Activated CD4-positive, alpha-beta T cell treated with anti-CD3 and anti-CD28 coated beads, Interleukin-2, amount 50 U/mL, for 16 hours (primary cell): ENCODE data around the gene DLD.
"Not testable (repeated sequence)": the region's sequence is repeated elsewhere in the genome, so short reads cannot be mapped to it uniquely, and the experiment has no call there.

ENCODE experiments used
- DNase-seq: peaks from one replicate; pipeline ENCODE4 v3.0.0-alpha.2; 2020

Gene DLD

DNA sequence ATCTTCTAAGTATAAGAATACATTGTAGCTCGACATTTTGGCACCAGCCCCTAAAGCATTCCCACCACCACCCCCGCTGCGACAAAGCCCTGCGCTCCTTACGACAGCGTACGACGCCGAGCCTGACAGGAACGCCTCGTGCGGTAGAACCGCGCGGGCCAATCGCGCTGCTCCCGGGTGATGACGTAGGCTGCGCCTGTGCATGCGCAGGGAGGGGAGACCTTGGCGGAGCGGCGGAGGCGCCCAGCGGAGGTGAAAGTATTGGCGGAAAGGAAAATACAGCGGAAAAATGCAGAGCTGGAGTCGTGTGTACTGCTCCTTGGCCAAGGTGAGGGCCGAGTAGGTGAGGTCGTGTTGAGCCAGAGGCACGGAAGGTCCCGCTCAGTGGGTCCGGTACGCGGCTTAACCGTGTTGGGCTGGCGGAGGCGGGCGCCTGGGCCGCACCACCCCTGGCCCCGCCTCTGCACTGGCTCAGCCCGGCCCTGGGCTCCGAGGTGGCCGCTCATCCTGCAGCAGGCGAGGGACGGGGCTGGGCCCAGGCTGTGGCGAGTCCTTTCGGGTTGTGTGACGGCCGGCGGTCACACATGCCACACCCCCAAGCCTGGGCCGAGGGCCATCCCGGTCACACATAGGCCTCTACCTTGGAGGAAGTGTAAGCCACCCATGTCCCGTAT, at the start of gene DLD:
DLD (plus strand) TSS at position 222 of the 674 bp plus-strand sequence; CDS start at position 290, 68 bp downstream.
- peak; percentile 95 for DNase-seq

DNA sequence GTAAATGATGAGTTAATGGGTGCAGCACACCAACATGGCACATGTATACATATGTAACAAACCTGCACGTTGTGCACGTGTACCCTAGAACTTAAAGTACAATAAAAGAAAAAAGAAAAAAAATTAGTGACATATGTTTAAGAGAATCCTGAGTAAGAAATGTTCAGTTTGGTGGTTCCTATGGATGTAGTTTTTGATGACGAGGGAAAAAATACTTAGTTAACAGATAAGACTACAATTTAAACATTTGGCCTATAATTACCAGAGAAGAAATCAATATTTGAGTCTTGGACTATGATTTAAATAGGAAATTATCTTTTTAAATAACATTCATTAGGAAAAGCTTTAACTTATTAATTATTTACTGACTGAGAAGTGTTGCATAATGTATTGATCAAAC, 48.8 kb upstream of the DLD start:
- no peak for DNase-seq

- no peak for DNase-seq
These were observed 47.8 kb upstream of the DLD start for GRCh38 chr7:107843184-107843583.

GRCh38 chr7:107846324-107846723, 44.7 kb upstream of the DLD start:
- DNase-seq = no peak

DNA sequence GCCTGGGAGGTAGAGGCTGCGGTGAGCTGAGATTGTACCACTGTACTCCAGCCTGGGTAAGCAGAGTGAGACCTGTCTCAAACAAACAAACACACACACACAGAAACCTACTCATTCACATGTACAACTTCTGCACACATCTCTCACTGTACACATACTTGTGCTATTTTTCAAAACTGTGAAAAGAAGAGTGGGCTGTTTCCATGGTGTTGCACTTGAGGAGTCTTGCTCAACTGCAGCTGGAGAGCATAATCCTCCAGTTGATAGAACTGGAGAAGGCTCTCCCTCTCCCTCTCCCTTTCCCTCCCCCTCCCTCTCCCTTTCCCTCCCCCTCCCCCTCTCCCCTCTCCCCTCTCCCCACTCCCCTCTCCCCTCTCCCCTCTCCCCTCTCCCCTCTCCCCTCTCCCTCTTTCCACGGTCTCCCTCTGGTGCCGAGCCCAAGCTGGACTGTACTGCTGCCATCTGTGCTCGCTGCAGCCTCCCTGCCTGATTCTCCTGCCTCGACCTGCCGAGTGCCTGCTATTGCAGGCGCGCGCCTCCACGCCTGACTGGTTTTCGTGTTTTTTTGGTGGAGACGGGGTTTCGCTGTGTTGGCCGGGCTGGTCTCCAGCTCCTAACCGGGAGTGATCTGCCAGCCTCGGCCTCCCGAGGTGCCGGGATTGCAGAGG, 43.7 kb upstream of the DLD start:
- DNase-seq = no peak

- not testable (repeated sequence) for DNase-seq
These were observed 43.2 kb upstream of the DLD start for GRCh38 chr7:107847836-107848175.

DNA sequence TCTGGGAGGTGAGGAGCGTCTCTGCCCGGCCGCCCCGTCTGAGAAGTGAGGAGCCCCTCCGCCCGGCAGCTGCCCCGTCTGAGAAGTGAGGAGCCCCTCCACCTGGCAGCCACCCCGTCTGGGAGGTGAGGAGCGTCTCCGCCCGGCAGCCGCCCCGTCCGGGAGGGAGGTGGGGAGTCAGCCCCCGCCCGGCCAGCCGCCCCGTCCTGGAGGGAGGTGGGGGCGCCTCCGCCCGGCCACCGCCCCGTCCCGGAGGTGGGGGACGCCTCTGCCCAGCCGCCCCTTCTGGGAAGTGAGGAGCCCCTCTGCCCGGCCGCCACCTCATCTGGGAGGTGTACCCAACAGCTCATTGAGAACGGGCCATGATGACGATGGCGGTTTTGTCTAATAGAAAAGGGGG, 42.8 kb upstream of the DLD start:
- DNase-seq = not testable (repeated sequence)

- no peak for DNase-seq
These were observed 40.8 kb upstream of the DLD start for GRCh38 chr7:107850216-107850615.

GRCh38 chr7:107850643-107851042, 40.3 kb upstream of the DLD start:
- no peak for DNase-seq

DNA sequence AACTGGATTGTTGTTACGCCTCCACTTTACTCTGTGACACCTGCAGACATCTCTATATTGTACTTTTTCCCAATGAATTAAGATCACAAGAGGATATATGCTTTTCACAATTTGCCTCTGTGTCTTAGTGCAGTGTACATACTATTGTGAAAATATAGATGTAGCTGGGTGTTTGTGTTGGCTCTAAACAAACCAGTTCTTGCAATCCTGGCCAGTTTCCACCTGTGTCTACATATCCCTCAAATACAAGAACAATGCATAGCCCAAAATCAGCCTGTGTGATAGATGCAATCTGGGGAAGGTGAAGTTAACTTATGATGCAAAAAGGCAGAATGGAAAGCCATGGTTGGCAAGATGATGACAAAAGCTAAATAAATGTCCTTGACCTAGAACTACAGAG, 36.5 kb upstream of the DLD start:
- DNase-seq = no peak

DNA sequence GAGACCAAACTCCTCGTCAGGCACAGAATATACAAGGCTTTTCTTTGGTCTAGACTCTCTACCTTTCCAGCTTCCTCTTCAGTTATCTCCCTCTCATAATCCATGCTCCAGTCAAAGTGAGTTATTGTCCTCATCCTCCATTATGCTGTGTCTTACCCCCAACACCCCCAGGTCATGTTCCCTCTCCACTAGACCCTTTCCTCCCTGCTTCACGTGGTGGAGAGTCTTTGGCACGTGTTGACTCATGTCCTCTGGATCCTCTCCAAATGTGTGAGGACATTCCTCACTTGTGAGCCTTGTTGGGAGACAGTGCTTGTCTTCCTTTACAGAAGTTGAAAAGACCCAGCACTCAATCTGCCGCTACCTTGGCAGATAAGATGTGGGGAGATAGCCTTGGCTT, 36.0 kb upstream of the DLD start:
- DNase-seq = no peak

DNA sequence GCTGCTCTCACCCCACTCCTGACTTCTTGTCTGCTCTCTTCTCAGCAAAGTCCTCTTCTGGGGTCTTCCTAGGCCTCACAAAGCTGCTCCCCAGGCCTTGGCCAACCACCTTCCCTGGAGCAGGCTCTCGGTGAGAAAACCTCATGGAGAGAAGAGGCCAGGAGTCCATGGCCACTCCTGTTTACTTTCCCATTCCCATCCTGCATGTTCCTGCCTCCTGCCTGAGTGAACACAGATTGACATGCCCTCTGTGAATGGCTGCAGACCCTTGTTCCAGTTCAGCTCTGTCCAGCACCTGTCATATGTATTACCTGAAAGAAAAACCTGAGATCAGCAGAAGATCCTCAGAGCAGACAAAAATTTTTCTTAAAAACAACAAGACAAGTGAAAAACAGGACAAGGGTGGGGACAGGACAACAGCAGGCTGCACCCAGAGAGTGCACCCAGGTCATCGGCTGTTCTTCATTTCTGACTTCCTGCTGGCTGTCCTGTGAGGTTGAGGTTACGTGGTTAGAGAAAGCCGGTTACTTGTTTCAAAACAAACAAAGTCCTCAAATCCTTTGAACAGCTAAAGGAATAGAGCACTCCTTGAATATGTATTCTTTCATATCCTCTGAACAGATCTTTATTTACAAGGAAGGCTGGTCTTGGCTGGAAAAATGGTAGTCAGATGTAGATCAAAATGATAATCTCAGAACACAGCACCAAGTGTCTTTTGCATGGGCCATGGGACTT, 34.0 kb upstream of the DLD start:
- DNase-seq = peak; percentile 40

DNA sequence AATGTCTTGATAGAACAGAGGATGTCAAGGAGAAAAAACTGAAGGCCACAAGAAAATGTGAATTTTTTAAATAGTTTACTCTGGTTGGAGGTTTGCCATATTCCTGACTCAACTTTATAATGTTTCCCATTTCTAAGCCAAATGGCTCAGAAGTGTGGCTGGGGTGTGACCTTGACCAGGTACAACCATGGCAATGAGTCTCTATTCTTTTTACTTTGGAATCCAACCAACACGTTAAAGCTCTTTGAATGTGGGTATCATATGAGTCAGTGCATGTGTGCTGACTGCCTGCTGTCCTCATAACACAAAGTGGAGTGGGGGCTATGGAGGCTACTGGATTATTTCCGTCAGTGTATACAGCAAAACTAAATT, 33.5 kb upstream of the DLD start:
- no peak for DNase-seq

GRCh38 chr7:107858280-107858679, 32.7 kb upstream of the DLD start:
- no peak for DNase-seq

DNA sequence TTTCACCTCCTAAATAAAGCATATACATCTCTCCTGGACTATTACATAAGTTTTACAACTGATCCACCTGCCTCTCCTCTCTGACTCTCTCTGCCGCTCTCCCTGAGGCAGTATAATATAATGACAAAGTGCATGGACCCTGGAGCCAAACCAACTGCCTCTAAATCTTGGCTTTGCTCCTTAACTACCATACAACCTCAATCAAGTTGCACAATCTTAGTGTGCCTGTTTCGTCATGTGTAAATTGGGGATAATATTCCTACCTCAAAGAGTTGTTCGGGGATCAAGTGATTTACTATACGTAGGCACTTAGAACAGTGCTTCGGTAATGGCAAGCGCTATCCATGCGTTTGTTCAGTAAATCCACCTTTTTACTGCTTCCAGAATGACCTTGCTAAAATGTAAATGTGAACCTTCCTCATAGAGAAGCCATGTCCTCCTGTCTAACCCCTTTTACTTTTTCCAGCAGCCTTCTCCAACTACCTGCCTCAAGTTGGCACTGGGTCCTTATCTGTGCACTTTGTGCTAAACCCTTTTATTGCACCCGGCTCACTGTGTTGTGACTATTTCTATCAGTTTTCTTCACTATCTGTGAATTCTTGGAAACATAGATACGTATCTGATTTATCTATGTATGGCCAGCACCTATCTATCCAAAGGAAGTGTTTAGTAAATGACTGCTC, 30.6 kb upstream of the DLD start:
- DNase-seq = no peak

DNA sequence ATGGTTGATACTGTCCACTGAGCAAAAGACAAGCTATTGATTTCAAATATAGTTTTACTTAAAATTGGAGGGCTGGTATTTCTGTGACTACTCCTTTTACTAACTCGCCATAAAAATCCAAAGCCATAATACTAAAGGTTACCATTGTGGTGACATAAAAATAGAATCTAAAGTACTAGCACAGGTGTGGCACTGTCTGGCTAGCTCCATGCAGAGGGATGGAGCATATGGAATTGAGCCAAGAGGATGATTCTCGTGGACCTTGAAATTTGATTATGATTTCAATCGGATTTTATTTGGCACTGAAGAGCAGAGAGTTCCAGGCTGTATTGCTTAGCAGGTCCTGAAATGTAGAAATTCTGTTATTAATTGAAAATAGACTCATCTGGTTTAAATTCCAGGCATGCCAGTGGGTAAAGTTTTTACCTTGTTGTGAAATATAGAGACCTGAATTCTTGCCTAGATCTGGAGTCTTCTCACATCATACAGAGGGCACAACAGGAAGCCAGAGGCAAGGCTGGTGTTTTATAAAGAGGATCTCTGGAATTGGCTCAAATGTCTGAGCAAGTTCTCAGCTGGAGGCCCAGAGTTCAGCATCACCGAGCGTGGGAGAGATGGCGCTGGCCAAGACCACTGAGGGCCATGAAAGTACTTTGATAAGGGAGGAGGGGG, 29.9 kb upstream of the DLD start:
- DNase-seq = no peak

DNA sequence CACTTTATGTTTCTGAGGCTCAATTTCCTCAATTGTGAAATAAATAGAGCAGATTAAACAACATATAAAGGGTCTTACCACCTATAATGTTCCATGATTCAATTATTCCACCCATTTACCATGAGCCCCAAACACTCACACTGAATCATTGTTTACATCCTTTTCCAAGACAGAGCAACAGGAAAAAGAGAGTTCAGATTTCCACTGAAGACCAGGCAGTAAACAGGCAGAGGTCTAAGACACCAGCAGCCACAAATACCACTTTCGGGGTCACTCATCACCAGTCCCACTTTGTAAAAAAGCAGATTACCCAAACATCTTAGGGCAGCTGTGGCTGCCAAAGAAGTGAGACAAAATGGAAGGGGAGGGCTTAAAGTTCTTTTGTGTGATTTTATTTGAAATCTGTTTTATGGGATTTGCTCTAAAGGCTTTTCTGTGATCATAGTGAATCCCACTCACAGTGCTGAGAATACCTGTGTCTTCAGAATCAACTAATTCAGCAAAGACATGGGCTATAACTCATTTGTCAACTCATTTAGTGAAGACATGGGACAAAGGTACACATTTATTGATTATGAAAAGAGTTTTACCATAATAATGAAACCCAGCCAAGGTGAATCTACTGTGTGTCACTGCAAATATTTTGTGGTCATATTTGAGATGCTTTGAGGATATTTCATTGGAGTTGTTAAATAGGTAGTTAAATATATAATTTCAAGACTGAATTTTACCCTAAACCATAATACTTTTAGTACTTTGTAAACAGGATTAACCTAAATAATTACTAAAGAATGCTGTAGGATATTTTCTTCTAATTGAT, 24.8 kb upstream of the DLD start:
- DNase-seq = peak; percentile 31

DNA sequence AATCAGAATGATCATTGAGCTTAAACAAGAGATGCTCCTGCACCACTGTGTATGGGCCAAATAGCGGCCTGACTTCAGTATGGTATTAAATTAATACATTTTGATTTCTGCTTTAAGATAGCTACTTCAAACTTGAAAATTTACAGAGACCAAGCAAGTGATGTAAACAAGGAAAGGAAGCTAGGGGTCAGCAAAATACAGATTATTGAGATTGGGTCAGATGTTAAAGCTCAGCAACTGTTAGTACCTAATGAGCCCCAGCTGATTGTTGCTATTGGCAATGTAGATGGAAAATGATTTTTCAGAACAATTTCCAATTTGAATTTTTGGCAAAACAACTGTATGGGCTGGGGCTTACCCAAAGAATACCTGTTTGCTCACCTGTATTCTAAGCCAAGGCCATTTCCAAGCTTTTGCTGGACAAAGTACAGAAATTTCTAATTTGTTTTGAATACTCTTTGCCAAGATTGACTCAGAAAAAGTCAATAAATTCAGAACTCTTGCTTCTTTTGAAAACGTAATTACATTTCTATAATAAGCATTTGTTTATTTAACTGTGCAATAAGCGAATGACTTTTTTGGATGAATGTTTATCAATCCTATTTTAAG, 23.0 kb upstream of the DLD start:
- no peak for DNase-seq

GRCh38 chr7:107870427-107871000, 20.5 kb upstream of the DLD start:
- no peak for DNase-seq

- no peak for DNase-seq
These were observed 16.9 kb upstream of the DLD start for GRCh38 chr7:107874111-107874510.
